Neural cell (in vitro differentiated cells): ENCODE data around the gene SLC39A3. TPM values are rescaled to one million over a fixed set of nuclear protein-coding genes. Genes with fewer than 3 reads are reported as not detected.

Experiments
- H2AFZ ChIP-seq: fragments of 200-600, 300-800 bp; sonication (generic), shearing (Covaris generic); 2 replicates; pipeline ENCODE4 v1.6.0; 2014; ENCODE audit warnings: low read depth, mild to moderate bottlenecking, antibody characterized with exemption, low read length, moderate library complexity
- H3F3A ChIP-seq: fragments of 200-600 bp; shearing (Covaris generic); 2 replicates; pipeline ENCODE4 v1.6.1; 2016; ENCODE audit warnings: mild to moderate bottlenecking, moderate library complexity, mixed read lengths, antibody characterized with exemption, low read length; ENCODE audit not compliant: insufficient read depth, poor library complexity, severe bottlenecking
- H3K27ac ChIP-seq: fragments of 200-600, 300-800 bp; sonication (generic), shearing (Covaris generic); 2 replicates; pipeline ENCODE4 v1.5.1; 2014; ENCODE audit warnings: mild to moderate bottlenecking, low read length, moderate library complexity
- H3K27me3 ChIP-seq: fragments of 300-800, 200-600 bp; sonication (generic), shearing (Covaris generic); 2 replicates; pipeline ENCODE4 v1.6.0; 2014; ENCODE audit warnings: mild to moderate bottlenecking, low read depth, low read length, moderate library complexity; ENCODE audit not compliant: insufficient read depth
- H3K36me3 ChIP-seq: fragments of 300-800, 200-600 bp; sonication (generic), shearing (Covaris generic); 2 replicates; pipeline ENCODE4 v1.5.1; 2014; ENCODE audit warnings: mild to moderate bottlenecking, antibody characterized with exemption, low read length, moderate library complexity; ENCODE audit not compliant: insufficient read depth
- H3K4me2 ChIP-seq: fragments of 300-800, 200-600 bp; sonication (generic), shearing (Covaris generic); 2 replicates; pipeline ENCODE4 v1.6.0; 2014; ENCODE audit warnings: mild to moderate bottlenecking, low read length
- H3K4me3 ChIP-seq: fragments of 300-800, 200-600 bp; sonication (generic), shearing (Covaris generic); 2 replicates; pipeline ENCODE4 v1.5.1; 2014; ENCODE audit warnings: mild to moderate bottlenecking, low read length, moderate library complexity
- H3K79me2 ChIP-seq: fragments of 200-600 bp; shearing (Covaris generic); replicated peaks from 2 replicates; pipeline ENCODE4 v1.6.0; 2014; ENCODE audit warnings: mild to moderate bottlenecking, low read length, moderate library complexity; ENCODE audit not compliant: insufficient read depth
- H3K9ac ChIP-seq: fragments of 300-800, 200-600 bp; sonication (generic), shearing (Covaris generic); 2 replicates; pipeline ENCODE4 v1.6.1; 2016; ENCODE audit warnings: mild to moderate bottlenecking, low read length, mixed read lengths
- H3K9me2 ChIP-seq: fragments of 200-600 bp; shearing (Covaris generic); 2 replicates; pipeline ENCODE4 v1.6.1; 2016; ENCODE audit warnings: mild to moderate bottlenecking, low read length, mixed read lengths; ENCODE audit not compliant: insufficient read depth
- H3K9me3 ChIP-seq: fragments of 200-600, 300-800 bp; sonication (generic), shearing (Covaris generic); 2 replicates; pipeline ENCODE4 v1.6.1; 2016; ENCODE audit warnings: mild to moderate bottlenecking, mixed run types, low read length, moderate library complexity, mixed read lengths
- H4K20me1 ChIP-seq: fragments of 200-600 bp; shearing (Covaris generic); 2 replicates; pipeline ENCODE4 v1.6.1; 2016; ENCODE audit warnings: mild to moderate bottlenecking, mixed run types; ENCODE audit not compliant: insufficient read depth
- CTCF ChIP-seq: fragments of 450-650 bp; IDR thresholded peaks from 2 replicates; pipeline ENCODE4 v1.5.1; 2014; ENCODE audit warnings: antibody characterized with exemption, mild to moderate bottlenecking, moderate library complexity; ENCODE audit not compliant: poor library complexity, severe bottlenecking
- EP300 ChIP-seq: fragments of 450-650 bp; conservative IDR thresholded peaks from 2 replicates; pipeline ENCODE4 v1.6.1; 2014; ENCODE audit warnings: antibody characterized with exemption, mild to moderate bottlenecking, moderate library complexity; ENCODE audit not compliant: poor library complexity, severe bottlenecking
- EZH2 ChIP-seq: fragments of 200-600, 300-800 bp; shearing (Covaris generic), sonication (generic); IDR thresholded peaks from 2 replicates; pipeline ENCODE4 v1.6.1; 2014; ENCODE audit warnings: antibody characterized with exemption, low read length, borderline replicate concordance, mild to moderate bottlenecking; ENCODE audit not compliant: insufficient read depth, poor library complexity, severe bottlenecking
- MXI1 ChIP-seq: fragments of 450-650 bp; conservative IDR thresholded peaks from 2 replicates; pipeline ENCODE4 v1.6.1; 2014; ENCODE audit warnings: antibody characterized with exemption, mild to moderate bottlenecking; ENCODE audit not compliant: poor library complexity, severe bottlenecking
- POLR2AphosphoS5 ChIP-seq: IDR thresholded peaks from 2 replicates; pipeline ENCODE4 v1.6.1; 2012
- RAD21 ChIP-seq: fragments of 450-650 bp; conservative IDR thresholded peaks from 2 replicates; pipeline ENCODE4 v1.6.1; 2014; ENCODE audit warnings: antibody characterized with exemption, mild to moderate bottlenecking, moderate library complexity
- SMC3 ChIP-seq: fragments of 450-650 bp; conservative IDR thresholded peaks from 2 replicates; pipeline ENCODE4 v1.6.1; 2014; ENCODE audit warnings: antibody characterized with exemption, mild to moderate bottlenecking, moderate library complexity; ENCODE audit not compliant: poor library complexity
- TAF1 ChIP-seq: IDR thresholded peaks from 2 replicates; pipeline ENCODE4 v1.6.1; 2012; ENCODE audit warnings: low read depth
- polyA plus RNA-seq: library from polyadenylated mRNA; depleted of rRNA; stranded (reverse); fragments of >200 nt; gene quantifications from 2 replicates; pipeline ENCODE4 v1.2.3, GENCODE V29; 2014
- TF ChIP-seq, protein P1 (sequence below): IDR thresholded peaks from 2 replicates; pipeline ENCODE4 v1.6.1; 2012; ENCODE audit warnings: borderline replicate concordance

The SLC39A3 gene
- polyA plus RNA-seq, 1 donor from 2014 or later = 72.8 TPM

DNA sequence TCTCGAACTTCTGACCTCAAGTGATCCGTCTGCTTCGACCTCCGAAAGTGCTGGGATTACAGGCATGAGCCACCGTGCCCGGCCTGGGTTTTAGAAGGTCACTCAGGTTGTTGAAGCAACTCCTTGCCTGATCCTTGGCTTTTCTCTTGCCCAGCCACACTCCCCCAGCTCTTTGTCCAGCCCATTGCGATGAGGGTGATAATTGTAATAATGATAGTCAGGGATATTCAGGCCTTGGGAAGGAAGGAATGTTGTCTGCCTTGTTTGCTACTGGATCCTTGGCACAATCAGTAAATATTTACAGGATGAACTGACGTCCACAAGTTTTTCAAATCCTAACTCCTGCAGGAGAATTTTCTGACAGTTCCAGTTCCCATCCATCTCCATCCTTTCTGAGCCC, 47.3 kb upstream of the SLC39A3 start:
- H3K4me2 ChIP-seq = no peak overlapping the region
- no peak for TF ChIP-seq TAF1
- TF ChIP-seq, protein P1, sequence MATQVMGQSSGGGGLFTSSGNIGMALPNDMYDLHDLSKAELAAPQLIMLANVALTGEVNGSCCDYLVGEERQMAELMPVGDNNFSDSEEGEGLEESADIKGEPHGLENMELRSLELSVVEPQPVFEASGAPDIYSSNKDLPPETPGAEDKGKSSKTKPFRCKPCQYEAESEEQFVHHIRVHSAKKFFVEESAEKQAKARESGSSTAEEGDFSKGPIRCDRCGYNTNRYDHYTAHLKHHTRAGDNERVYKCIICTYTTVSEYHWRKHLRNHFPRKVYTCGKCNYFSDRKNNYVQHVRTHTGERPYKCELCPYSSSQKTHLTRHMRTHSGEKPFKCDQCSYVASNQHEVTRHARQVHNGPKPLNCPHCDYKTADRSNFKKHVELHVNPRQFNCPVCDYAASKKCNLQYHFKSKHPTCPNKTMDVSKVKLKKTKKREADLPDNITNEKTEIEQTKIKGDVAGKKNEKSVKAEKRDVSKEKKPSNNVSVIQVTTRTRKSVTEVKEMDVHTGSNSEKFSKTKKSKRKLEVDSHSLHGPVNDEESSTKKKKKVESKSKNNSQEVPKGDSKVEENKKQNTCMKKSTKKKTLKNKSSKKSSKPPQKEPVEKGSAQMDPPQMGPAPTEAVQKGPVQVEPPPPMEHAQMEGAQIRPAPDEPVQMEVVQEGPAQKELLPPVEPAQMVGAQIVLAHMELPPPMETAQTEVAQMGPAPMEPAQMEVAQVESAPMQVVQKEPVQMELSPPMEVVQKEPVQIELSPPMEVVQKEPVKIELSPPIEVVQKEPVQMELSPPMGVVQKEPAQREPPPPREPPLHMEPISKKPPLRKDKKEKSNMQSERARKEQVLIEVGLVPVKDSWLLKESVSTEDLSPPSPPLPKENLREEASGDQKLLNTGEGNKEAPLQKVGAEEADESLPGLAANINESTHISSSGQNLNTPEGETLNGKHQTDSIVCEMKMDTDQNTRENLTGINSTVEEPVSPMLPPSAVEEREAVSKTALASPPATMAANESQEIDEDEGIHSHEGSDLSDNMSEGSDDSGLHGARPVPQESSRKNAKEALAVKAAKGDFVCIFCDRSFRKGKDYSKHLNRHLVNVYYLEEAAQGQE = no peak
- TF ChIP-seq POLR2AphosphoS5 = no peak
- TF ChIP-seq MXI1 = no peak
- no peak for TF ChIP-seq SMC3
- no peak for TF ChIP-seq CTCF
- no peak overlapping the region for H3K27ac ChIP-seq
- H3K9me3 ChIP-seq = no peaks in the 10 kb centered on the region
- H3K9me2 ChIP-seq = no peaks in the 10 kb centered on the region
- H3K4me3 ChIP-seq = no peak overlapping the region
- H3K36me3 ChIP-seq = no peaks in the 10 kb centered on the region
- H3K27me3 ChIP-seq = no peaks in the 10 kb centered on the region
- no peaks in the 10 kb centered on the region for H4K20me1 ChIP-seq
- H3K9ac ChIP-seq = no peak overlapping the region
- peaks cover 9% of the 10 kb centered on the region for H3F3A ChIP-seq
- peaks cover 33% of the 10 kb centered on the region for H3K79me2 ChIP-seq
- H2AFZ ChIP-seq = no peak overlapping the region

GRCh38 chr19:2785244-2785997, 45.6 kb upstream of the SLC39A3 start, which contains the start of gene THOP1:
TSS of gene THOP1 (plus strand) at chr19:2785503. CDS start at chr19:2785663, 160 bp downstream.
- no peaks in the 10 kb centered on the region for H3K9me2 ChIP-seq
- H3K27ac ChIP-seq = peak within 1 kb of the TSS; percentile 81
- H3K9me3 ChIP-seq = no peaks in the 10 kb centered on the region
- peak within 1 kb of the TSS; percentile 40 for H2AFZ ChIP-seq
- H3K27me3 ChIP-seq = no peaks in the 10 kb centered on the region
- no peaks in the 10 kb centered on the region for H3K36me3 ChIP-seq
- H3K79me2 ChIP-seq = peaks cover 50% of the 10 kb centered on the region
- peak within 1 kb of the TSS; percentile 84 for H3K4me2 ChIP-seq
- TF ChIP-seq TAF1 (peak; percentile 64), EP300 (peak; percentile 34), EZH2 (no peak), POLR2AphosphoS5 (peak; percentile 85), SMC3 (no peak), CTCF (no peak), MXI1 (peak; percentile 91), RAD21 (no peak)
- TF ChIP-seq, protein P1 = no peak
- peak within 1 kb of the TSS; percentile 85 for H3K9ac ChIP-seq
- H4K20me1 ChIP-seq = no peaks in the 10 kb centered on the region
- H3K4me3 ChIP-seq = peak within 1 kb of the TSS; percentile 98
- peaks cover 9% of the 10 kb centered on the region for H3F3A ChIP-seq
